Nephron progenitor cell (in vitro differentiated cells): ENCODE data around the gene TRIM8.

ENCODE experiments used
- DNase-seq: peaks from one replicate; pipeline ENCODE4 v3.0.0; 2021
- H3K27ac Mint-ChIP-seq: 2 replicates; pipeline ENCODE4 v1.8.0; 2021; ENCODE audit warnings: mild to moderate bottlenecking, moderate library complexity, mixed read lengths
- H3K27me3 Mint-ChIP-seq: 2 replicates; pipeline ENCODE4 v1.8.0; 2021; ENCODE audit warnings: mild to moderate bottlenecking, low read depth, mixed read lengths; ENCODE audit not compliant: poor library complexity
- H3K36me3 Mint-ChIP-seq: 2 replicates; pipeline ENCODE4 v1.8.0; 2021; ENCODE audit warnings: low read depth, mixed read lengths
- H3K4me1 Mint-ChIP-seq: 2 replicates; pipeline ENCODE4 v1.8.0; 2021; ENCODE audit warnings: mixed read lengths
- H3K4me3 Mint-ChIP-seq: 2 replicates; pipeline ENCODE4 v1.8.0; 2021; ENCODE audit warnings: mild to moderate bottlenecking, moderate library complexity, mixed read lengths
- H3K9me3 Mint-ChIP-seq: 2 replicates; pipeline ENCODE4 v1.8.0; 2021; ENCODE audit warnings: mild to moderate bottlenecking, moderate library complexity, mixed read lengths
- TF ChIP-seq, protein P1 (sequence below): fragments of 200-600 bp; sonication (generic); IDR thresholded peaks from 2 replicates; pipeline ENCODE4 v1.5.0; 2021; ENCODE audit warnings: antibody characterized with exemption

The TRIM8 gene

GRCh38 chr10:102678068-102678400, 33.8 kb downstream of the TRIM8 start:
- H3K4me1 Mint-ChIP-seq, result peaks cover 89% of the 10 kb centered on the region
- peak overlapping the region; percentile 77 for H3K4me3 Mint-ChIP-seq
- no peaks in the 10 kb centered on the region for H3K27me3 Mint-ChIP-seq
- no peak for DNase-seq
- no peaks in the 10 kb centered on the region for H3K9me3 Mint-ChIP-seq
- TF ChIP-seq, protein P1, sequence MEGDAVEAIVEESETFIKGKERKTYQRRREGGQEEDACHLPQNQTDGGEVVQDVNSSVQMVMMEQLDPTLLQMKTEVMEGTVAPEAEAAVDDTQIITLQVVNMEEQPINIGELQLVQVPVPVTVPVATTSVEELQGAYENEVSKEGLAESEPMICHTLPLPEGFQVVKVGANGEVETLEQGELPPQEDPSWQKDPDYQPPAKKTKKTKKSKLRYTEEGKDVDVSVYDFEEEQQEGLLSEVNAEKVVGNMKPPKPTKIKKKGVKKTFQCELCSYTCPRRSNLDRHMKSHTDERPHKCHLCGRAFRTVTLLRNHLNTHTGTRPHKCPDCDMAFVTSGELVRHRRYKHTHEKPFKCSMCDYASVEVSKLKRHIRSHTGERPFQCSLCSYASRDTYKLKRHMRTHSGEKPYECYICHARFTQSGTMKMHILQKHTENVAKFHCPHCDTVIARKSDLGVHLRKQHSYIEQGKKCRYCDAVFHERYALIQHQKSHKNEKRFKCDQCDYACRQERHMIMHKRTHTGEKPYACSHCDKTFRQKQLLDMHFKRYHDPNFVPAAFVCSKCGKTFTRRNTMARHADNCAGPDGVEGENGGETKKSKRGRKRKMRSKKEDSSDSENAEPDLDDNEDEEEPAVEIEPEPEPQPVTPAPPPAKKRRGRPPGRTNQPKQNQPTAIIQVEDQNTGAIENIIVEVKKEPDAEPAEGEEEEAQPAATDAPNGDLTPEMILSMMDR, result no peak
- H3K27ac Mint-ChIP-seq, result peak overlapping the region; percentile 81
- peaks cover 24% of the 10 kb centered on the region for H3K36me3 Mint-ChIP-seq

DNA sequence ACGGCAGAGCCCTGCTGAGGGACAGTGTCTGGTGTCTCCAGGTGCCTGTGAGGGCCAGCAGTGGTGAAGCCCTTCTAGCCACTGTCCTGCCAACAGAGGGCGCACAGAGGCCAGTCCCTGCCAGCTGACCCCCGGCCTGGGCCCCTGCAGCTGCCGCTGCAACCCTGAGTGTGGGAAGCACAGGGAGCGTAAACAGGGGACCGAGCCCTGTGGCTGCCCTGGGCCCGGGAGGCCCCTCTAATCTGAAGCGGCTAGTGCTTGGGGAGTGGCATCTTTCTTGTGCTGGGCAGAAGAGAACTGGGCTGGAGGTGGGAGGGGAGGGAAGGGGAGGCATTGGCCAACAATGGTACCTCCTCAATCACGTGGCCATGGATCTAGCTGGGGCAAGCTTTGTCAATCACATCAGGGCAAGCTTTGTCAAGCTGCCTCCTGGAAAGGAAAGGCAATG, 34.6 kb downstream of the TRIM8 start:
- peak overlapping the region; percentile 29 for H3K4me3 Mint-ChIP-seq
- peak overlapping the region; percentile 18 for H3K27ac Mint-ChIP-seq
- H3K4me1 Mint-ChIP-seq, result peaks cover 80% of the 10 kb centered on the region
- H3K27me3 Mint-ChIP-seq, result no peaks in the 10 kb centered on the region
- no peaks in the 10 kb centered on the region for H3K9me3 Mint-ChIP-seq
- TF ChIP-seq, protein P1, result peak; percentile 74
- peaks cover 33% of the 10 kb centered on the region for H3K36me3 Mint-ChIP-seq
- peak; percentile 85 for DNase-seq

GRCh38 chr10:102679596-102679995, 35.3 kb downstream of the TRIM8 start:
- H3K36me3 Mint-ChIP-seq, result peaks cover 38% of the 10 kb centered on the region
- H3K27me3 Mint-ChIP-seq, result no peaks in the 10 kb centered on the region
- no peak overlapping the region for H3K4me3 Mint-ChIP-seq
- H3K4me1 Mint-ChIP-seq, result peaks cover 73% of the 10 kb centered on the region
- no peak overlapping the region for H3K27ac Mint-ChIP-seq
- H3K9me3 Mint-ChIP-seq, result no peaks in the 10 kb centered on the region
- DNase-seq, result no peak
- TF ChIP-seq, protein P1, result no peak

DNA sequence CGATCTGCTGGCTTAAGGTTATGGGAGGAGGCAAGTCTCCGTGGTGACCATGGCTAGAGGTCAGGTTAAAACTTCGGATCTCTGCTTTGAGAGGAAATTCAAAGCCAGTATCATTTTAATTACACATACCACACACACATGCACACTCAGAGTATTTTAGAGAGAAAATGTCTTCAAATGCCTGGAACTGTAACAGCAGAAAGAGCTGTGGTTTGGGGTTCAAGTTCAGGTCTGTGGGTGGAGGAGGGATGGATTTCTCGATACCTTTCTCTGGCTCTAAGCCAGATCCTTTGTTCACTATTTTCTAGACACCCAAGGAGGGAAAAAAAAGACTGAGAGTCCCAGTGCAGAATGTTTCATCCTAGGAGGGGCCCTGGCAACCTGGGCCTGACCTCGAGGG, 37.4 kb downstream of the TRIM8 start:
- Mint-ChIP-seq H3K4me3 (no peak overlapping the region), H3K36me3 (peaks cover 48% of the 10 kb centered on the region), H3K4me1 (peaks cover 52% of the 10 kb centered on the region), H3K27ac (no peak overlapping the region), H3K9me3 (no peaks in the 10 kb centered on the region), H3K27me3 (no peaks in the 10 kb centered on the region)
- no peak for DNase-seq
- TF ChIP-seq, protein P1, result no peak

GRCh38 chr10:102682416-102682815, 38.1 kb downstream of the TRIM8 start:
- H3K27me3 Mint-ChIP-seq, result no peaks in the 10 kb centered on the region
- H3K27ac Mint-ChIP-seq, result peak overlapping the region; percentile 65
- no peak for DNase-seq
- H3K9me3 Mint-ChIP-seq, result no peaks in the 10 kb centered on the region
- H3K36me3 Mint-ChIP-seq, result peaks cover 48% of the 10 kb centered on the region
- H3K4me3 Mint-ChIP-seq, result no peak overlapping the region
- TF ChIP-seq, protein P1, result no peak
- peaks cover 45% of the 10 kb centered on the region for H3K4me1 Mint-ChIP-seq

- TF ChIP-seq, protein P1, result no peak
- Mint-ChIP-seq H3K4me1 (peaks cover 39% of the 10 kb centered on the region), H3K4me3 (no peak overlapping the region), H3K9me3 (no peaks in the 10 kb centered on the region), H3K27me3 (no peaks in the 10 kb centered on the region), H3K27ac (no peak overlapping the region), H3K36me3 (peaks cover 54% of the 10 kb centered on the region)
- no peak for DNase-seq
Measured at GRCh38 chr10:102682981-102683380, 38.7 kb downstream of the TRIM8 start.
